Coronary artery (tissue), 2 donors: ENCODE results near the gene RNU6-8.

Experiments used
- DNase-seq: peaks from one replicate; pipeline ENCODE4 v3.0.0-alpha.2; 2017; ENCODE audit warnings: low spot score
- H3K27ac ChIP-seq, 2 donors: fragments of 200-600 bp; sonication (generic); one replicate each; pipeline ENCODE4 v1.5.1; 2016 to 2019
- H3K4me3 ChIP-seq: fragments of 200-600 bp; sonication (generic); 2 replicates; pipeline ENCODE4 v1.5.1; 2016; ENCODE audit warnings: mild to moderate bottlenecking, moderate library complexity
- TF ChIP-seq, protein P1 (sequence below): fragments of 200-600 bp; sonication (generic); IDR thresholded peaks from one replicate; pipeline ENCODE4 v1.5.1; 2019; ENCODE audit warnings: antibody characterized with exemption

The RNU6-8 gene

DNA sequence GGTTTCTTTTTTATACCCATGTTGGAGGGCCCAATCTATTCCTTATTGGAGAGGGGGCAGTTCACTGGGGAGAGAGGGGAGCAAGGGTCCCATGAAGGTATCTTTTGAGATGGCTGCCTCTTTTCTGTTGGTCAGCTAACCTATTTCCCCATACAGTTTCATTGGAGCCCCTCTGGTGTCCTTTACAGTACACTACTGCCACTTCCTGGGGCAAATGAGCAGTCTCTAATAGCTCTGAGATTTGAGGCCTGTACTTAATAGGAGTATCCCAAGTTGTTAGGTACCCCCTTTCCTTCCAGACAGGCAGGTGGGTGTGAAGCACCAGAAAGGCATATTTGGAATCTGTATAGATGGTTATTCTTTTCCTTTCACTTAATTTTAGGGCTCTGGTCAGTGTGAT lies 41.3 kb upstream of the RNU6-8 start:
- H3K27ac ChIP-seq = no peak overlapping the region
- no peak overlapping the region for H3K4me3 ChIP-seq
- TF ChIP-seq, protein P1, sequence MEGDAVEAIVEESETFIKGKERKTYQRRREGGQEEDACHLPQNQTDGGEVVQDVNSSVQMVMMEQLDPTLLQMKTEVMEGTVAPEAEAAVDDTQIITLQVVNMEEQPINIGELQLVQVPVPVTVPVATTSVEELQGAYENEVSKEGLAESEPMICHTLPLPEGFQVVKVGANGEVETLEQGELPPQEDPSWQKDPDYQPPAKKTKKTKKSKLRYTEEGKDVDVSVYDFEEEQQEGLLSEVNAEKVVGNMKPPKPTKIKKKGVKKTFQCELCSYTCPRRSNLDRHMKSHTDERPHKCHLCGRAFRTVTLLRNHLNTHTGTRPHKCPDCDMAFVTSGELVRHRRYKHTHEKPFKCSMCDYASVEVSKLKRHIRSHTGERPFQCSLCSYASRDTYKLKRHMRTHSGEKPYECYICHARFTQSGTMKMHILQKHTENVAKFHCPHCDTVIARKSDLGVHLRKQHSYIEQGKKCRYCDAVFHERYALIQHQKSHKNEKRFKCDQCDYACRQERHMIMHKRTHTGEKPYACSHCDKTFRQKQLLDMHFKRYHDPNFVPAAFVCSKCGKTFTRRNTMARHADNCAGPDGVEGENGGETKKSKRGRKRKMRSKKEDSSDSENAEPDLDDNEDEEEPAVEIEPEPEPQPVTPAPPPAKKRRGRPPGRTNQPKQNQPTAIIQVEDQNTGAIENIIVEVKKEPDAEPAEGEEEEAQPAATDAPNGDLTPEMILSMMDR = no peak
- DNase-seq = no peak

DNA sequence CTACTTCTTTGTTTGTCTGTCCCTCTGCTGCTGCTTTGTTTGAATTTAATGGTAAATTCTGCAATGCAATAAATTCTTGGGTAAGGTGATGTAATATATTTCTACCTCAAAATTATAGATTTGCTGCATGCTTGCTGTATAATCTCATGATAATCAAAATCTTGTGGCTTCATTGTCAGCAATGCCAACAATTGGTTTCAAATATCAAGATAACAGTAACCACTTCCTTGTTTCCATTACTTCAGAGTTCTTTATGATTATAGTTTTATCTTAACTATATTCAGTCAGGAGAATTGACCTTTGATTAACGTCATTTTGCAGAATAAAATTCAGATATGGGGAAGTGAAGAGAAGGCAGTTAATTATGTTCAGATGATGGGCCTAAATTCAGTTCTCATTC lies 30.2 kb upstream of the RNU6-8 start:
- TF ChIP-seq, protein P1 = no peak
- Histone ChIP-seq H3K4me3 (no peak overlapping the region), H3K27ac (no peak overlapping the region)
- no peak for DNase-seq

DNA sequence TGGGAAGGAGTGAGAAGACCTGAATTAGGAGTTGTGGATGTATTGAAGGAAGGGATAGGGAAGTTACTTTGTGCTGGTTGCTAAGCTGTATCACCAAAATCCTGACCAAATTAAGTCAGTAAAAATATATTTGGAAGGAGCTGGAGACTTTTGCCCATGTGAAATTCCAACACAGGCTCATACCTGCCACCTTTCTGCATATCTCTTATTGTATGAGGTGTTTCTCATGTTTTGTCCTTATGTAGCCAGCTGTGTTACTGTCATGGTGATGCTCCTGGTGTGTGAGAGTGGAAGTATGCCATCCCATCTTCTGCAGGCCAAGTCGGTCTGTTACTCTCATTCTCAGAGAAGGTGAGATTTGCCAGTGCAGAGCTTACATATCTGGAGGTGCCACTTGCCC lies 29.4 kb upstream of the RNU6-8 start:
- Histone ChIP-seq H3K27ac (no peak overlapping the region), H3K4me3 (no peak overlapping the region)
- TF ChIP-seq, protein P1 = no peak
- no peak for DNase-seq

DNA sequence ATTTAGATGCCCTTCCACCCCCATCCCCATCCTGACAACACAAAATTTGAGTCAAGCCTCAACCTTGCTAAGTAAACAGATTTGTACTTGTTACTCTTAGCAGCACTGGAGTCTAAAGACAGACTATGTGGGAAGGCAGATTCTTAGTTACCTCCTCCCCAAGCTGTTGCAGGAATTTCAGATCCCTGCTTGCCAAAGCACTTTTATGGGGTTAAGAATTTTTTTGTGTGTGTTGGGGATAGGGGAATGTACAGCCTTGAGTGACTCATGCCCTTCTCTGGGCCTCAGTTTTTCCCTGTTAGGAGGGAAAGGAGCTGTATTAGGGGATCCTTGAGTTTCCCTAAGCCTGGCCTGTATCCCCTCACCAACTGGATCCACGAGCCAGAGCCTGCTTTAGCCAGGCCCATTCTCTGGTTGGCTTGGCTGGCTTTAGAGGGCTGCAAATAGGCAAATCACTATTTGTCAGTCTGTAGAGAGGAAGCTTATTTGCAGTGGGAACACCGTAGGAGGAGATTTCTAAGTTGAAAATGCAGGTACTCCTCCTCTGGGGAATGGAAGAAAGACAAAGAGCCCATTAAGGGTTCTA lies 27.7 kb upstream of the RNU6-8 start:
- no peak overlapping the region for H3K4me3 ChIP-seq
- no peak for DNase-seq
- peak overlapping the region in 1 of 2 donors; percentile 25 for H3K27ac ChIP-seq
- TF ChIP-seq, protein P1 = no peak

DNA sequence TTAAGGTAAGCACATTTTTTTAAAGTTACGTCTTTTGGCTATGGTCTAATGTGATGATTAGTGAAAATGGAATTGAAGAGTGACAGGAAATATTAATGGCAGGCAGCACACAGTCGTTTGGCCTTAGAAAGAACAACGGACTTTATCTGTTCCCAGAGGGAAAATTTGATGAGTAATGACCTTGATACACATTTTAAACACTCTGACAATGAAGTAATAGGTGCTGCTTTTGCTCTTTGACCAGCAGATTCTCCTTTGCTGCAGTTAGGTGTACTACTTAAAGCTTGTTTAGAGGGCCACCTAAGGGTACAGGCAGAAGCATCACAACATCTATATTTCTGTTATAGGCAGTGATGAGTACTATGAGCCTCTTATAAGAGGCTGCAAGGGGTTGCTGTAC lies 27.1 kb upstream of the RNU6-8 start:
- DNase-seq = no peak
- TF ChIP-seq, protein P1 = no peak
- Histone ChIP-seq H3K27ac (no peak overlapping the region), H3K4me3 (no peak overlapping the region)

DNA sequence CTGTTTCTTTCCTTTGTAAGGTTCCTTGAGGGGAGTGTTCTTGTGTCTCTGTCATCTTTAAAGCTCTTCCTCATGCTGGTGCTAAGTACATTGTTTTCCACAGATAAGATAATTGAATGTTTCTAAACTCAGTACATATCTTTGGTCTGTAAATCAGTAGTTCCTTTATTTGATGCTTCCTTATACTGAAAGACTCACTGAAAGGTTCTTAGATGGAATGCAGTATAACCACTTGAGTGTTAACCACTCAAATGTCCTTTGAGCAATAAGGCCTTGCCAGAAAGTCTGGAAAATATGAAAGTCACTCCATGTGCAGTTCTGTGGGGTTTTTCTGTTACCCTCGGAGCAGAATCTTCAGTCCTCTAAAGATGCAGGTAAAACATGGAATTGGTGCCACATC lies 23.0 kb upstream of the RNU6-8 start:
- DNase-seq = no peak
- no peak overlapping the region for H3K4me3 ChIP-seq
- TF ChIP-seq, protein P1 = no peak
- H3K27ac ChIP-seq = no peak overlapping the region

DNA sequence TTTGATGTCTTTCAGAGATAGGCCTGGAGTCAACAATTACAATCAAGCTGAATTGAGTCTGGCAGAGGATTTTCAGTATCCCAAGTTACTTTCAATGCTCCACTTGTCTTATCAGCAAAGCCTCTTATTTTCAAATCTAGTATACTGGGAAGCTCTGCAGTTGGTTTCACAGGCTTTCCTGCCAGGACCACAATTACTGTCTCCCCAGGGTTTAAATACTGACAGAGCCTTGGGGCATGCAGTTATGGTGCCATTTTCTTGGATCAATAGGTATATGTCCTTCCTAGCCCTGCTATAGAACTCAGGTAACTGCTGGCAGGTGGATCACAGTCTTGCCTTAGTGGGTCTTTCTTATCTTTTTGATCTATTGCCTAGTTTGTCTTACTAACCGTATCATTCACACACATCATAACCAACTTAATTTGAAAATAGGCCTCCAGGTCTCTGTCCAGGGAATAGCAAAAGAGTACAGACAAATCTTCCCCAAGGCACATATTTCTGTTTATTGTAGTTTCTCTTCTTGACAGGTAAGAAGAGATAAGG lies 22.4 kb upstream of the RNU6-8 start:
- TF ChIP-seq, protein P1 = no peak
- DNase-seq = no peak
- Histone ChIP-seq H3K27ac (peak overlapping the region in 1 of 2 donors; percentile 17), H3K4me3 (no peak overlapping the region)
